IPS-15b (cell line): ENCODE results near the gene VIT.
"Not testable (repeated sequence)": the region's sequence is repeated elsewhere in the genome, so short reads cannot be mapped to it uniquely, and the experiment has no call there.

ENCODE experiments used
- H3K27me3 ChIP-seq: one replicate; pipeline ENCODE4 v1.6.1; 2013; ENCODE audit warnings: low read length; ENCODE audit not compliant: control insufficient read depth, insufficient read depth
- H3K36me3 ChIP-seq: one replicate; pipeline ENCODE4 v1.6.1; 2013; ENCODE audit warnings: low read length; ENCODE audit not compliant: control insufficient read depth, insufficient read depth
- H3K4me1 ChIP-seq: one replicate; pipeline ENCODE4 v1.6.1; 2013; ENCODE audit warnings: mild to moderate bottlenecking, low read length; ENCODE audit not compliant: control insufficient read depth, insufficient read depth
- H3K4me3 ChIP-seq: one replicate; pipeline ENCODE4 v1.5.1; 2013; ENCODE audit warnings: low read depth, low read length
- H3K9ac ChIP-seq: one replicate; pipeline ENCODE4 v1.6.1; 2013; ENCODE audit warnings: low read depth, mild to moderate bottlenecking, low read length
- H3K9me3 ChIP-seq: one replicate; pipeline ENCODE4 v1.6.1; 2013; ENCODE audit warnings: mild to moderate bottlenecking, low read length; ENCODE audit not compliant: control insufficient read depth, insufficient read depth

The VIT gene

DNA sequence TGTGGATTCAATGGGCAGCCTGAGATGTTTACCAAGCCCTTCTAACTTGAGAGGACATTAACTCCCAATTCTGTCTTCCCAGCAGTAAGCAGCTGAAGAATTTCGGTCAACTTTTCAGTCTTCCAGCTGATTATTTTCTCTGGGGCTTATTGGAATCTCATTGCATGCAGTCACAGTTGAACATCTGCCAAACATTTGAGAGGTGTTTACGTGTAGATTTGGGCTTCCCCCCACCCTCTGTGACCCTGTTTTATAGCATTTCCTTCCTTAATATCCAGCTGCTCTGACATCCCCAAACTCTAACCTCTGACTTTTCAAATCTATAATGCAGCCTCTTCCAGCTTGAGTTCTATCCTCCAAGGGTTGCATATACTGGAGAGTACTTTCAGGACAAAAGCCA is 16.5 kb upstream of the VIT start:
- Histone ChIP-seq H3K9me3 (no peaks in the 10 kb centered on the region), H3K4me3 (no peak overlapping the region), H3K9ac (no peak overlapping the region), H3K4me1 (peaks cover 4% of the 10 kb centered on the region), H3K27me3 (no peaks in the 10 kb centered on the region), H3K36me3 (no peaks in the 10 kb centered on the region)

DNA sequence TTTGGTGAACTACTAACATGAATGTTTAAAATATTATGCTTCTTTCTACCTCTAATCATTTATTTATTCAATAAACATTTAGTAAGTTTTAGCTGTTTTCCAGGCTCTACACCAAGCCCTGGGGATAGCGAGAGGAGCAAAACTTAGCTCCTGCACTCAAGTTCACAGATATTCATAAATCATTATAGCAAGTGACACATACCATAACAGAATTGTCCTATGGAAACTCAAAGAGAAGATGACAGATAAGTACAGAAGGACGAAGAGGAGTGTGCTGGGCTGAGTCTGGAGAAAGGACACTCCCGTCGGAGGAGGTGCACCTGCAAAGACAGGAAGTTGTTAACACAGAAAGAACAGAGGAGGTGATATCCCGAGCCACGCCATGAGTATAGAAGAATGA is 13.9 kb upstream of the VIT start:
- Histone ChIP-seq H3K27me3 (no peaks in the 10 kb centered on the region), H3K4me1 (no peaks in the 10 kb centered on the region), H3K36me3 (no peaks in the 10 kb centered on the region), H3K9me3 (no peaks in the 10 kb centered on the region), H3K4me3 (no peak overlapping the region), H3K9ac (no peak overlapping the region)

DNA sequence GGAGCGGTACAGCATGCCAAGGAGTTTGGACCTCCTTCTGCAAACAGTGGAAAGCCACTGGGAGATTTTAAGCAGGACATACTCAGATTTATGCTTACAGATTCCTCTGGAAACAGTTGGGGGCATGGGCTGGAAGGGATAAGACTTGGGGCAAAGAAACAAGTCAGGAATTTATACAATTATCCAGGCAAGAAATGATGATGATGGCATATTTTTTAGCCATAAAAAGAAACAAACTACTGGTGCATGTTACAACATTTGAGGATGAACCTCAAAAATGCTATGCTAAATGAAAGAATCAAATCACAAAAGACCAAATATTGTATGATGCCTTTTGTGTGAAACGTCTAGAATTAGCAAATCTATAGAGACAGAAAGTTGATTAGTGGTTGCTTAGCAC is 13.5 kb upstream of the VIT start:
- H3K27me3 ChIP-seq: no peaks in the 10 kb centered on the region
- H3K36me3 ChIP-seq: no peaks in the 10 kb centered on the region
- no peaks in the 10 kb centered on the region for H3K4me1 ChIP-seq
- no peak overlapping the region for H3K9ac ChIP-seq
- no peaks in the 10 kb centered on the region for H3K9me3 ChIP-seq
- no peak overlapping the region for H3K4me3 ChIP-seq

DNA sequence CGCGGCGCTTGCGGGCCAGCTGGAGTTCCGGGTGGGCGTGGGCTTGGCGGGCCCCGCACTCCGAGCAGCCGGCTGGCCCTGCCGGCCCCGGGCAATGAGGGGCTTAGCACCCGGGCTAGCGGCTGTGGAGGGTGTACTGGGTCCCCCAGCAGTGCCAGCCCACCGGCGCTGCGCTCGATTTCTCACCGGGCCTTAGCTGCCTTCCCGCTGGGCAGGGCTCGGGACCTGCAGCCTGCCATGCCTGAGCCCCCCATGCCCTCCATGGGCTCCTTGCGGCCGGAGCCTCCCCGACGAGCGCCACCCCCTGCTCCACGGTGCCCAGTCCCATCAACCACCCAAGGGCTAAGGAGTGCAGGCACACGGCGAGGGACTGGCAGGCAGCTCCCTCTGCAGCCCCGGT is 8.2 kb upstream of the VIT start:
- H3K4me3 ChIP-seq, H3K9ac ChIP-seq, H3K4me1 ChIP-seq, H3K36me3 ChIP-seq, H3K9me3 ChIP-seq, H3K27me3 ChIP-seq: not testable (repeated sequence)

DNA sequence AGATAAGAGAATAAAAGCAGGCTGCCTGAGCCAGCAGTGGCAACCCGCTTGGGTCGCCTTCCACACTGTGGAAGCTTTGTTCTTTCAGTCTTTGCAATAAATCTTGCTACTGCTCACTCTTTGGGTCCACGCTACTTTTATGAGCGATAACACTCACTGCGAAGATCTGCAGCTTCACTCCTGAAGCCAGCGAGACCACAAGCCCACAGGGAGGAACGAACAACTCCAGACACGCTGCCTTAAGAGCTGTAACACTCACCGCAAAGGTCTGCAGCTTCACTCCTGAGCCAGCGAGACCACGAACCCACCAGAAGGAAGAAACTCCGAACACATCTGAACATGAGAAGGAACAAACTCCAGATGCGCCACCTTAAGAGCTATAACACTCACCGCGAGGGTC is 7.5 kb upstream of the VIT start:
- H3K9me3 ChIP-seq, H3K9ac ChIP-seq, H3K27me3 ChIP-seq, H3K4me1 ChIP-seq, H3K4me3 ChIP-seq, H3K36me3 ChIP-seq: not testable (repeated sequence)

DNA sequence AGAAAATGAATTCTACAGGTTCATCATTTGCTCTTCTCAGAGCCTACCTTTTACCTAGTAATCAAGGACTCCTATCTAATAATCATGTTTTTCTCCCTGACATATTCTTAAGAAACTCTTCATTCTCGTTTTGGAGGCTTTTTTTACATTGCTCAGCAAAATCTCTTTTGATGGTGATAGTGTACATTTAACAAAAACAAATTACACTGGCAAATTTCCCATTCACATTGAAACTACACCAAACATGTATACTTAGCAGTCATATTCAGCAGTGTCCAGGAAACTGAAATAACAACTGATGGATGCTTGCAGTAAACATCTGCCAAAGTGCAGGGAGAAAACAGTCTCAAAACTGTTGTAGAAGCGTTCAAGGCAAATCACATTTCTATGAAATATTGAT is 4.4 kb upstream of the VIT start:
- H3K36me3 ChIP-seq: no peaks in the 10 kb centered on the region
- H3K4me3 ChIP-seq: no peak overlapping the region
- no peaks in the 10 kb centered on the region for H3K4me1 ChIP-seq
- H3K27me3 ChIP-seq: no peaks in the 10 kb centered on the region
- H3K9ac ChIP-seq: no peak overlapping the region
- no peaks in the 10 kb centered on the region for H3K9me3 ChIP-seq

DNA sequence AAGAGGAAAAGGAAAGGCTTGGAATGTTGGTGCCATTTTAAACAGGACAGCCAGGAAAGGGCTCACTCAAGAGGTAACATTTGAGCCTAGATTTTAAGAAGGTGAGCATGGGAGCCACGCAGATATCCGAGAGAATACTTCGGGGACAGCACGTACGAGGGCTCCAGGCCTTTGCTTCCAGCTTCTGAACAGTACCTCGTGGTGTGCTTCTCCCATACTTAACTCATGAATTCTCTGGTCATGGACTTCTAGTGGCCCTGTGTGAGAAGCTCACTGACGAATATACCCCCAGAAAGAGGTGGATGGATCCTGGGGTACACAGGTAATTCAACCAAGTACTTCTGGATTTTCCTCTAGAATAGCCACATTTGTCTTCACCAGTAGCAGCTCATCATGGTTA is 2.7 kb upstream of the VIT start:
- H3K4me3 ChIP-seq: no peak overlapping the region
- no peak overlapping the region for H3K9ac ChIP-seq
- H3K9me3 ChIP-seq: no peaks in the 10 kb centered on the region
- H3K27me3 ChIP-seq: no peaks in the 10 kb centered on the region
- H3K36me3 ChIP-seq: no peaks in the 10 kb centered on the region
- H3K4me1 ChIP-seq: no peaks in the 10 kb centered on the region

DNA sequence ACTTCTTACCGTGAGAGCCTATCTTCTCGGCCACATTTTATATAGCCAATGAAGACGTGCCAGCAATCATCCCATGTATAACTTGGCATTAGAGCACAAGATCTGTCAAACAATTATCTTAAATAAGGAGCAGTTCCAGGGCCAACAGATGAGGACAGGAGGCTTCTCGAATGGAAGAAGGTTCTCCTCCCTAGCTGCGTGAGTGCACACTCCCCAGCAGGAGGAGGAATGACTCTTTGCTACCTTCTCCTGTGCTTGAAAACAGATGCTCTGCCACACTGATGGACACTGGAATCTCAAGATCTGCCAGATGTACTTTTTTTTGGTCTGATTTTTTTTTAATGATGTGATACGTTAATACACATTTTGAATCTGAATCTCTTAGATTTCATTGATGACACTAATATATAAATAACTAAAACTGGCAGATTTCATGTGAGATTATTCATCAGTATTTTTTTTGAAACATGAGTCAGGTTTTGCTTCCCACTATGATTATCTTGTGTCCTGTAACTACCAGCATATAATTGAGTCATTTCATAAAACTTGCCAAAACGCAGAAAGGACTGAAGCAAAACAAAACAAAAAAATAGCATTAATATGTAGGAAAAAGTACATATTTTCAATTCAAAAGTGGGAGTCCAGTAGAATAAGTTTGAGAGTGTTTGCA is 626 bp upstream of the VIT start:
- Histone ChIP-seq H3K4me3 (no peak overlapping the region), H3K9me3 (no peaks in the 10 kb centered on the region), H3K9ac (no peak overlapping the region), H3K36me3 (no peaks in the 10 kb centered on the region), H3K27me3 (no peaks in the 10 kb centered on the region), H3K4me1 (no peaks in the 10 kb centered on the region)

DNA sequence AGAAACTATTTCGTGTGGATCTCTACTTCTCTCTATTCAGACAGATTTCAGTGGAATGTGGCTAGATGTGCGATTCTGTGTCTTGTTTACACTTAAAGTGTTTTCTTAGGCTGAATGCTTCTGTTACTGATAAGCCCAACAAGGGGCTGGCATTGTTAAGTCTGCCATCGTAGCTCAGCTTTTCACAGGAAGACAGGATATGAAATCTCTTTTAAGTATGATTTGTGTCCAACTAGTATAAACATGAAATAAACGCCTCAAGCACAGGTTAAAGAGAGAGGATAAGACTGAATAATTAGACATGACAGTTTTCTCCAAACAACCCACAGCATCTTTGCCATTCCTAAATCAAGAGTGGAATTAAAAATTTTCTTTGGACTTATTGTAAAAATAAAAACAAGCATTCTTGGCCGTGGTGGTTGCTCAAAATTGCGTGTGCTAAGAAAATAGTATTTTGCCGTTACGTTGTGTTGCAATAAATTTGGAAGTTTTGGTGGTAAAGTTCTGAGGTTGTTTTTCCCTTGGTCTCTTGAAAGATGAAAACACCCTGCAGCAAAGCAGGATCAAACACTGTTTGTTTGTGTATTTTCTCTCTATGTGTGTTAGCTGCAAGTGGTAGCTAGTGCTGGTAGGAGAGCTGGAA is 1.0 kb downstream of the VIT start:
- H3K4me1 ChIP-seq: peaks cover 4% of the 10 kb centered on the region
- H3K4me3 ChIP-seq: no peak overlapping the region

DNA sequence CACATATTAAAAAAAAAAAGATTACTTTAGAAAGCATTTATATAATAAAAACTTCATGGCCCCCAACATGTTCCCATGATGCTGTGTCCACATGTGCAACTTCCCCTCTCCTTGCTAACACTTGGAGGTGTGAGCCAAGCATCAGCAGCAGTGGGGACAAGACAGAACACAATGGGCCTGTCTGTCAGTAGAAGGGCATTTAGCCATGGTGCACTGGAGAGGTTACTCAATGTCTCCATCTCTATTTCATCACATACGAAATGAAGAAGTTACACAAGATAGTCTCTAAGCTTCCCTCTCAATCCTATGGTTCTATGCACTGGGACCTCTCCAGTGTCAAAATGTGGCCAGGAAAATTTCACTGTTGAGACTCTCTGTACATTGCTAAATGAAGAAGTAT is 2.5 kb downstream of the VIT start:
- no peaks in the 10 kb centered on the region for H3K36me3 ChIP-seq
- H3K9me3 ChIP-seq: no peaks in the 10 kb centered on the region
- no peak overlapping the region for H3K4me3 ChIP-seq
- no peaks in the 10 kb centered on the region for H3K27me3 ChIP-seq
- H3K4me1 ChIP-seq: peaks cover 4% of the 10 kb centered on the region
- H3K9ac ChIP-seq: no peak overlapping the region

More for the DNA sequence above, 1.0 kb downstream of the VIT start:
- Histone ChIP-seq H3K36me3 (no peaks in the 10 kb centered on the region), H3K9me3 (no peaks in the 10 kb centered on the region), H3K27me3 (no peaks in the 10 kb centered on the region), H3K9ac (no peak overlapping the region)

DNA sequence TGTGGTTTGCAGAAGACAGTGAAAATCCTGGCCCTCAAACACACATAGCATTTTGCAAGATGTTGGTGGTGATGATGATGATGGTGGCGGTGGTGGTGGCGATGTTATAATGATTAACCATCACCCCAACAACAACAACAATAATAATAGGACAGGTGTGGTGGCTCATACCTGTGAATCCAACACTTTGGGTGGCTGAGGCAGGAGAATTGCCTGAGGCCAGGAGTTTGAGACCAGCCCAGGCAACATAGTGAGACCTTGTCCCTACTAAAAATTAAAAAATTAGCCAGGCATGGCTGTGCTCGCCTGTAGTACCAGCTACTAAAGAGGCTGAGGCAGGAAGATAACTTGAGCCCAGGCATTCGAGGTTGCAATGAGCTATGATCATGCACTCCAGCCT is 3.8 kb downstream of the VIT start:
- Histone ChIP-seq H3K4me3 (no peak overlapping the region), H3K27me3 (no peaks in the 10 kb centered on the region), H3K9me3 (no peaks in the 10 kb centered on the region), H3K4me1 (peaks cover 4% of the 10 kb centered on the region), H3K36me3 (no peaks in the 10 kb centered on the region), H3K9ac (no peak overlapping the region)

DNA sequence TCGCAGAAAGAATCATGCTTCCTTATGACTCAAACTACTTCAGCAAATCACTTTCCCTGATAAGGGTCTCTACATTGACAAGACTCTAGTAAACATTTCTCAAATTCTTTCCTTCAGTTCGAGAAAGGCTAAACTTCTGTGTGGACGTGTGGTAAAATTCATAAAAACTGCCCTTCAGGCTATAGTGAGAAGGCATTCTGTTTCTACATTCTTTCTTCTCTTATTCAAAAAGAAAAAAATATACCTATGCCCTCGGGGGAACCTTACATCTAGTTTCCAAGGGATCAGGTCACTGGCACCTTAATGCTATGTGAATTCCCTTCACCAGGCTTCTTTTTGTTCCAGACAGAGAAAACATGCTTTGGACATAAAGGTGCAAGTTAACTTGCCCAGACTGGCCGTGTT is 4.9 kb downstream of the VIT start:
- Histone ChIP-seq H3K4me1 (peaks cover 4% of the 10 kb centered on the region), H3K4me3 (no peak overlapping the region), H3K27me3 (no peaks in the 10 kb centered on the region), H3K36me3 (no peaks in the 10 kb centered on the region), H3K9me3 (no peaks in the 10 kb centered on the region), H3K9ac (no peak overlapping the region)
